EL (cell line): ENCODE measurements around the gene TLX2.
A peak's percentile ranks its signal among the peaks of the same experiment; 100 is the strongest.

Source experiments
- DNase-seq: peaks from one replicate; pipeline ENCODE4 v3.0.0-alpha.2; 2016

TLX2 gene

GRCh38 chr2:74536166-74536950, 22.1 kb downstream of the TLX2 start:
- no peak for DNase-seq

- DNase-seq: no peak
Observed at GRCh38 chr2:74537140-74537539, 22.9 kb downstream of the TLX2 start.

DNA sequence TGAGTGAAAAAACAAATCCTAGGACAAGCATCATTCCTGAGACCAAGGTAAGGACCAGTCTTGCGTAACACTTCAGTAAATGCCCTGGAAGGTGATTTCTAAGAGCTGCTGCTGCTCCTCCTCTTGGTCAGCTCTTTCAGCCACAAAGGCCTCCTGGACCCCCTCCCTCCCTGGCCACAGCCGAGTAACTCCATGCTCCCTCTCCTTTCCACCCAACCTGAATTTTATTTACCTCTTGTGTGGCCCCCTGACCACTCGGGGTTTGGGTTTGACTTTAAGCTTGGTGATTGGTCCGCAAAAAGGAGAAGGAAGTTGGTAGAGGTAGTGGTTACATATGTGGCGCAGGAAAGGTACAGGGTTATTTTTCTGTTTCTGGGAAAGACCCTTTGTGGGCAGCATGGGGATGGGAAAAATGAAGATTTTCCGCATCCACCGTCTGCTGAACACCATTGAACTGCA, 24.7 kb downstream of the TLX2 start:
- DNase-seq: no peak

GRCh38 chr2:74540291-74540690, 26.0 kb downstream of the TLX2 start:
- no peak for DNase-seq

DNA sequence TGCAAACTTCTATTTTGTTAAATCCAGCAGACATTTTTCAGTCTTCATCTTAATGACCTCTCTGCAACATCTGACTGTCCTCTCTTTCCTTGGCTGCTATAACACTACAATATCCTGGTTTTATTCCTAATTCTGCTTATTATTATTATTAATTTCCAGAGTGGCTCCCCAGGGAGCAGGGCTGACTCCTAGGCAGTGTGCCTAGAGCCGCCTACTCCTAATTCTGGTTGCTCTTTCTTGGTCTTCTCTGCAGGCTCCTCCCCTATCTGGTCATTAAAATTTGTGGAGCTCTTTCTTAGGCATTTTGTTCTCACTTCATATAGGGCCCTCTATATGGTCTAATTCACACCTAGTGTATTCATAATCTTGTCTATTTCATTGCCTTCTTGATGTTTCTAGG, 28.7 kb downstream of the TLX2 start:
- no peak for DNase-seq

DNA sequence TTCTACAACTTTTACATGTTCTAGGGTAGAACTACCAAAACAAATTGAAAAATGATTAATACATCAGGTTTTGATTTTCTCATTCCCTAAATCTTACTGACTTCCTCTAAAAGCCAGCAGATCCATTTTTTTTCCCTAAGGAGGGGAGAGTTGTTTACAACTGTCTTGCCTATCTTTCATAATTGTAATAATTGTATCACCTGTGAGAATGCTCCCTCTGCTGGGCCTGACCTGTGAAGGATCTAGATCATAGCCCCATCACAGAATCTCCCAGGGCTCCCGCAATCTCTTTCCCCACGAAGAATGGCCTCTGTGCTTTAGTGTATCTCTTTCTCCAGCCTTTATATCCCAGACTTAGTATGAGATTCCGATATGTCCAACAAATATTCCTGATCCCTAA, 30.4 kb downstream of the TLX2 start:
- no peak for DNase-seq

DNA sequence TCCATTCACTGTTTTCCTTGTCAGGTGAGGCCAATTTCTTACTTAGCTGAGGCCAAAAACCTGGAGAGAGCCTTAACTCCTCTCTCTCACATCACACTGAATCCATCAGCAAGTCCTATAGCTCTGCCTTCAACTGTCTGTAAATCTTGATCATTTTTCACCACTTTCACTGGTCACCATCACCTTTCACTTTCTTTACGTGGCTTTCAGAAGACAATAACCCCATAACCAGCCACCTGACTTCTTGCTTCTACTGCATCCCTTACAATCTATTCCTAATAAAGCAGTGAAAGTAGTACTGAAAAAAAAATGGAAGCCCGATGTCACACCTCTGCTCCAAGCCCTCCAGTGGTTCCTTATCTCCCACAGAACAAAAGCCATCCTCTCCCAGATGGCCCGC, 31.8 kb downstream of the TLX2 start:
- no peak for DNase-seq

DNA sequence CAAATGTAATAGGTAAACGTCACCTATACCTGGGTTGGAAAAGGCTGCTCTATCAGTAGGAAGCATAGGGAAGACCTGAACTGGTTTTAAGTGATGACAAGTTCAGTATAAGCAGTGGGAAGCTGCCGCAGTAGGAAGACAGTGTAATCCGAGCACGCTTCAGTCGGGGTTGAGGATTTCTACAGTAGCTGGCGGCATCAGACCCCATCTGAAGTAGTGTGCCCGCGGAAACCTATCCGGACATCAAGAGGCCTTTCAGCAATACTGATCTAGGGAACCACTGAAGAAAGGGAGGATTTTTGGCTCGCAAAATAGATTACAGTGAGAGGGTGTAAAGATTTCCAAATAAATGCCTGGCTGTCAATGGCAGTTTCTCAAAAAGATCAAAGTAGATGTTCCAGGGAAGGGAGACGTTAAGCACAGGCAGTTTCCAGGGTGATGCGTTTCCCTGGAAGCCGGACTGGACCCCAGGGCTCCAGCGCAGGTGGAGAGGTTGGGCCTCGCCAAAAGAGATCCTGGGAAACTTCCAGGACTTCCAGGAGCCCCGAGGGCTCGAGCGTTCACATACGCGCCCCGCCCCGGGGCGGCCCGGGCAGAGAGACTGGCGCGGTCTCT, 34.1 kb downstream of the TLX2 start:
- no peak for DNase-seq

DNA sequence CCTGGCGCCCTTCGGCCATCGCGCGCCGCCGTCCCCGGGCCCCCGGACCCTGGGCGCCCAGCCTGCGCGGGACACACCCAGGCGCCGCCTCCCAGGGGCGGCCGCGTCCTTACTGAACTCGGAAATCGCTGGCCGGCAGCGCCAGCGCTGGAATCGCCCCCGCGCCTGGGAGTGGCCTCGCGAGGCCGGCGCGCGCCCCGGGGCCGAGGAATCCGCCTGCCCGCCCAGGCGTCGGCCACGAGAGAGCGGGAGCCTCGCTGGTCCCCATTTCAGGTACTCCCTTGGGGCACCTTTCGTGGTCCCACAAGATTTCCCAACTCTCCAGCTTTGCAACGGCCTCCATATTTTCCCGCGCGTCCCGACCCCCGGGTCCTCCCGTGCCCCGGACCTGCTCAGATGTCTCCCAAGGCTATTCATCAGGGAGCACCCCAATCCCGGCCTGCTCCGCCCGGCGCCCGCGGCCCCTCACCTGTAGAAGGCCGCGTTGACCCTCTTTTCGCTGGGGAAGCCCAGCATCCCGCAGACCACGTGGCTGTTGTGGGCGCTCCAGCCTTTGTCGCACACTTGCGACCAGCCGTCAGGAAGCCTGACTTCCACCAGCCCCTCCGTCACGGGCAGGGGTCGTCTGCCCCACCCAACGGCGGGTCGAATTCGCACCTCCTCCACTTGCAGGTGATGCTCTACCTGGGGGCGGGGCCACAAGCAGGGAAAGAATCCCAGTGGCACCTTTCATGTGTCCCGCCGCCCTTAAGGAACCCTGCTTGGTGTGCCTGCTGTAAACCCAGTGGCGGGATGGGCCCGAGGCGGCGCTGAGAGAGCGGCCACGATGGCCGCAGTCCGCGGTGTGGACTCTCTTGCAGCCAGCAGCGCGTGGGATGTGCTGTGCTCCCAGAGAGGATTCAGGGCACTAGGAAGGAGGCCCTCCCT, 34.9 kb downstream of the TLX2 start:
- DNase-seq: peak; percentile 70

GRCh38 chr2:74550231-74550630, 36.0 kb downstream of the TLX2 start:
- DNase-seq: peak; percentile 46

DNA sequence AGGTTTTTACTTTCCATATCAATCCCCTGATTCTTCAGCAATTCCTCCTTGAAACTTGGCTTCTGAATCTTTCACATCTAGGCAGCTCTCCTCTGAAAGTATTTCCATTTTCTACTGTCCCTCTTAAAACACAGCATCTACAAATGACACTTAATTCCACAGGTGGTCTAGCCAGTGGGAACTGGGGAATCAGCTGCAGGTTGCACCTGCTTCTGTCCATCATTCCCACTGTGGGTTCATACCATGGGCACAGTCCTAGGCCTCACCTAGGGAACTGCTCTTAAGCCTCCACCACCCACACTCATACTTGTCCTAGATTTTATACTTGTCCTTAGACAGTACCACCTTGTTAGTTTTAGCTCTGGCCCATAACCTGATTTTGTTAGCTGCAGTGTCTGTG, 37.3 kb downstream of the TLX2 start:
- no peak for DNase-seq

DNA sequence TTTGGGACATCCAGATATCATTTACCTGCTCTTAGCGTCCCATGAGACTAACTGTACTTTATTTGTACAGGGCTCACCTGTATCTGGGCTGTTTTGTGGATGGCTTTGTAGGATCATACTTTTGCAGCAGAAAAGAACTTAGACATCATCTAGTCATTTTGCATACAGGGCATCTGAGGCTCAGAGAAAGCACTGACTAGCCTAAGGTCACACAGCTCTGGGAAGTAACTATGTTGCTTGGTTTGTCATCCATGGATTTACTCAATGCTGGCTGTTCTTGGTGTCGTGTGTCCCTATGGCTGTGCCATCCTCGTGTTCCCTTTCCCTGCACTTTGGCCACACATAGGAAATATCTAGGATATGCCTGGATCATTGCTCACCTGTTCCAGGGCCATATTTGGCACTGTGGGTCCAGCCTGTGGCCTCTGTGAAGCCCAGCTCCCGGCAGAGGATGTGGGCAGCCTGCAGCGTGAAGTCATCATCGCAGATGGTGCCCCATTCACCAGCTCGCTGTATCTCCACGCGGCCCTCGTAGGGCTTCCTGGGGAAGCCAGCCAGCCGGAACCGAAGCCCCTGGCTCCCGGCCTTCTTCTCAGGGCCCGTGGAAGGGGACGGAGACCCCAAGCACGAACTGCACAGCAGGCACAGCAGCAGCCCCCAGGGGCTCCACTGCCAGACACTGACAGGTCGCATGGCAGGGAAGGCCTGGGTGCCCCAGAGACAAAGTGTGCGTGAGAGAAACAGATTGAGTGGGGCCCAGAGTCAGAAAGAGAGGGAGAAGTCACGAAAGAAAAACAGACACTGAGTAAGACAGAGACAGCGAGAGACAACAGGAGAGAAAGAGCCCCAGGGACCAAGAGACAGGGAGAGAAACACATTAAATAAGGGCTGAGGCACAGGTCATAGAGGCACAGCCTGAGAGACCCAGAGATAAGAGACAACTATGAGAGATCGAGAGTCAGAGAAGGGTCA, 38.0 kb downstream of the TLX2 start:
- peak; percentile 45 for DNase-seq

GRCh38 chr2:74552914-74553811, 38.9 kb downstream of the TLX2 start:
- DNase-seq: peak; percentile 59

DNA sequence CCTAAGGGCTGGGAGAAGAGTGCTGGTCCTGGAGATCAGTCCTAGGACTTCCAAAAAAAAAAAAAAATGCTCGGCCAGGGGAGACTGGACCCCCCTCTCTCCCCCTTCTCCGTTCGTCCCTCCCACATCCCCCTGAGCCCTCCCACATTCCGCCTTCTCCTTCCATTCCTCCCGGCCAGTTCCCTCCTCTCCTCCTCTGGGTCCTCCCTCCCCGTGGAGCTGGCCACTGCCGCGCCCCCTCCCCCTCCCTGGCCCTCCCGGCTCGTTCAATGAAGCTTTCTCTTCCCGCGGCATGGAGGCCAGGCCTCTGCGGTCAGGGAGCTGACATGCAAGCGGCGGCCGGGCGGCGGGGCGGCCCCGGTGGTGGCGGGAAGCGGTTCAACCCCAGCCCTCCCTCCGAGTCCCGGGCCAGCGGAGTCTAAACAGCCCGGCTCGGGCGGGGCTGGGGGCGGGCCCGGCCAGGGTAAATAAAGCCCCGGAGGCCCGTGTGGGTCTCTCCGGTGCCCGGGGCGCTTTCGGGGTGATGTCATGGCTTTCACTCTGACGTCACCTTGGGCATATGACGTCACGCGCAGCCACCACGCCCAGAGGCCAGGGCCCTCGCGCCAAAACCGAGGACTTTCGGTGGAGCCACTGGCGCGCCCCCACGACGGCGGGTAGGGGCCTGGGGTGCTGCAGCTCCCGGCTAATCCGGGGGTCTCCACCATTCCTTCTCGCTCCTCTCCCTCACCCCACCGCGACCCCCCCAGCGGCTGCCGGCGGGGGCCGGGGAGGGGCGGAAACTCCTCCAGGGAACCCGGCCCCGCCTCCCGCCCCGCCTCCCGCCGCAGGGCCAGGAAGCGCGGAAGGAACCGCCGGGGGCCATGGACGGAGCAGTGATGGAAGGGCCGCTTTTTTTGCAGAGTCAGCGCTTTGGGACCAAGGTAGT, 39.9 kb downstream of the TLX2 start, which contains the start of the genes DOK1 and LOXL3:
Gene DOK1 (plus strand): TSS at position 829 of the 928 bp plus-strand sequence. CDS start 35 bp downstream, at position 864.
Gene LOXL3 (minus strand): TSS at position 51 of the 928 bp plus-strand sequence. CDS start 1,308 bp downstream, outside the sequence.
- peak; percentile 94 for DNase-seq

DNA sequence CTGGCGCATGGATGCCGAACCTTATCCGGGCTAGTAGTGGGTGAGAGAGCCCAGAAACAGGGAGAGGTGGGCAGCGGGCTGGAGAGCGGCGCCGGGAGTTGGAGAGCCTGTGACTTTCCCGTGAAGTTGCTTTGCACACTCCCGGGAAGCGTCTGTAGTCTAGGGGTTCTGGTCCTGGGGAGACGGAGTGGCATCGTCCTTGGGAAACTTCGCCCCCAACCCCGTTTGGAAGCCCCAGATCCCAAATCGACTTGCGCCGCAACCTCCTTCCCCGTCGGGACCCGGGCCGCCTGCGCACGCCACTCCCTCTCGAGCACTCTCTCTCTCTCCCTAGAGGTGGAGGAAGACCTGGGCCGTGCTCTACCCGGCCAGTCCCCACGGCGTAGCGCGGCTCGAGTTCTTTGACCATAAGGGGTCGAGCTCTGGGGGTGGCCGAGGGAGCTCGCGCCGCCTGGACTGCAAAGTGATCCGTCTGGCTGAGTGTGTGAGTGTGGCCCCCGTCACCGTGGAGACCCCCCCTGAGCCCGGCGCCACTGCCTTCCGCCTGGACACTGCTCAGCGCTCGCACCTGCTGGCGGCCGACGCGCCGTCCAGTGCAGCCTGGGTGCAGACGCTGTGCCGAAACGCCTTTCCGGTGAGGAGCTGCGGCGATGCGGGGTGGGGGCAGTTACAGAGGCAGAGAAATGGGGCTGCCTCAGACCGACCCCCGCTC, 40.7 kb downstream of the TLX2 start:
- peak; percentile 32 for DNase-seq

DNA sequence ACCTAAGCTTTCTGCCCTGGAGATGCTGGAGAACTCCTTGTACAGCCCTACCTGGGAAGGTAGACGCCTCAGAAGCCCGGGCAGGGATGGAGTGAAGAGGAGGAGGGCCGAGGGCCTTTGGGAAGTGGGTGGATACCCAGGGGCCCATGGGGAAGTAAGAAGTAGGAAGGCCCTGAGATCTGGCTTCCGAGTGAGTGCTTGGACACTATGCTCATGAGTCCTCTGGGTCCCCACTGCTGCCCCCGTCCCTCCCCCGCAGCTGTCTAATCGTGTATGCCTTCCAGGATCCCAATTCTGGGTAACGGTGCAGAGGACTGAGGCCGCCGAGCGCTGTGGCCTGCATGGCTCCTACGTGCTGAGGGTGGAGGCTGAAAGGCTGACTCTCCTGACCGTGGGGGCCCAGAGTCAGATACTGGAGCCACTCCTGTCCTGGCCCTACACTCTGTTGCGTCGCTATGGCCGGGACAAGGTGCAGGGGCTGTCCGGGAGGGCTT, 41.4 kb downstream of the TLX2 start:
- no peak for DNase-seq

DNA sequence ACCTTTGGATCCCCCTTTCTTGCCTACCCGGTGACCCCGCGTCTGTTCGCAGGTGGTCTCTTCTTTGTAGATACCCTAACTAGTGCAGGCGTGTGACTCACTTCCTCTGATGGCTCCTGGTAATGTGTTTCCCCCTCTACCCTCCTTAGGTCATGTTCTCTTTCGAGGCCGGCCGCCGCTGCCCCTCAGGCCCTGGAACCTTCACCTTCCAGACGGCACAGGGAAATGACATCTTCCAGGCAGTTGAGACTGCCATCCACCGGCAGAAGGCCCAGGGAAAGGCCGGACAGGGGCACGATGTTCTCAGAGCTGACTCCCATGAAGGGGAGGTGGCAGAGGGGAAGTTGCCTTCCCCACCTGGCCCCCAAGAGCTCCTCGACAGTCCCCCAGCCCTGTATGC, 41.9 kb downstream of the TLX2 start:
- no peak for DNase-seq

- DNase-seq: no peak
Observed at GRCh38 chr2:74556831-74557370, 42.7 kb downstream of the TLX2 start.
